HG03159 (cell line): ENCODE results near the gene IL37.
"Not testable (repeated sequence)": the region's sequence is repeated elsewhere in the genome, so short reads cannot be mapped to it uniquely, and the experiment has no call there.

ENCODE experiments used
- ATAC-seq: cut with Tn5 transposase; IDR thresholded peaks from one replicate; pipeline ENCODE4 v1.9.1; 2021; ENCODE audit warnings: mild to moderate bottlenecking, moderate library complexity; ENCODE audit not compliant: unreplicated experiment

IL37 gene

GRCh38 chr2:112887964-112888749, 22.8 kb upstream of the IL37 start:
- ATAC-seq = no peak

DNA sequence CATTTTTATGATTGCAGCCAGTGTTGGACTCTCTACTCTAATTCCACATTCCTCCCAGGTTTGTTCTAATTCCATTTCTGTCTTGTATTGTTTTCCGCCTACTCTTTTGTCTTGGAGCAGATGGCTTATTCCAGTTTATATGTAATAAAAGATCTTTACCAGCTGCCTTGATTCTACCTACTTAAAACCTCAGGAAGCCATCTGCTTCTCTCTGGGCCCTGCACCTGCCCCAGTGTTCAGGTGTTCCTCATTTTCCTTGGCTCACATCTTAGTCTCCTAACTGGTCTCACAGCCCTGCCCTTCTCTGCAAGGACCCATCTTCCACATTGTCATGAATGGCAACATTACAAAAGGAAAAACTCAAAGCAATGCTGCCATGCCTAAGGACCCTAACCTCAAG, 21.0 kb upstream of the IL37 start:
- no peak for ATAC-seq

GRCh38 chr2:112891385-112891831, 19.6 kb upstream of the IL37 start:
- ATAC-seq = no peak

DNA sequence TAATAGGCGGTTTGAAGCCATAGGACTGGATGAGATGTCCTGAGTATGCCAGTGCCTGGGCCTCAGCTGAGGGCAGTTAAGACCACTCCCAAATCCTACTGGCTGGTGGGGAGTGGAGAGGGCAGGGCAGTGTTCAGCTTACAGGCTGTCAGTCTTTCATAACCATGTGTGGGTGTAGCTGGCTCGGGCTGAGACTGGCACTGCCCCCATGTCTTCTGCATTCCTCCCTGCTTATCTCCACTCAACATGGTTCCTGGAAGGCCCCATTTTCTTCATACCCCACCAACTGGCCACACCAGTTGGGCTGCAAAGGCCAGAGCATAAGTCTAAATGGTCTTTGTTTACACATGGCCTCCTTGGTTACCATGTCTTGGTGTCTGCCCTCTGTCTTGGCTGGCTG, 17.2 kb upstream of the IL37 start:
- no peak for ATAC-seq

- ATAC-seq = no peak
Measured at GRCh38 chr2:112896909-112897623, 13.9 kb upstream of the IL37 start.

- no peak for ATAC-seq
Measured at GRCh38 chr2:112897624-112897978, 13.4 kb upstream of the IL37 start.

DNA sequence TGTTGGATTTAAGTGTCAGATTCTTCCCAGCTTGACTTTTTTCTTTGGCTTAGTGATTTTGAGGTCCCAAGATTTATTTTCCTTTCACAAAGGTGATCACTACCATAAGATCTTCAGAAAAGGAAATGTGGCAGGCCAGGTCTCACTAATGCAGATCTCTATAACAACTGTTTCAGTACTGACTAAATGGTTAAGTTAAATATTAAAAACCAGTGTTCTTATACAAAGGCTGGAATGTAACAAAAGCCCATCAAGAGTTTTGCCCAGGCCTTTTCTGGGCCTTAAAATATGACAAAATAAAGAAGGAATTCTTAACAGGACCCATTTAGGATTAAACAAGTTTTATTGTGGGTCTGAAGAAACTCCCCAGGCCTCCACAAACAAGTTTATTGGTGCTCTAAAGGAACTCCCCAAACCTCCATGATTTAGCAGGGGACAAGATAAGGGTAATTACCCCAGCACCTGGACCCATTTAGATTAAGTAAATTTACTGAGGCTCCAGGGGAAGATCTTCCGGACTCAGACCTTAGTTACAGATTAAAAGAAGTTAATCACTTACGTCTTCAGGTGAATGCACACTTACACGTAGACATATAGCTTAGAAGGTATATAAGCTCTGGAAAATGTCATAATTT, 9.4 kb upstream of the IL37 start:
- ATAC-seq = not testable (repeated sequence)

DNA sequence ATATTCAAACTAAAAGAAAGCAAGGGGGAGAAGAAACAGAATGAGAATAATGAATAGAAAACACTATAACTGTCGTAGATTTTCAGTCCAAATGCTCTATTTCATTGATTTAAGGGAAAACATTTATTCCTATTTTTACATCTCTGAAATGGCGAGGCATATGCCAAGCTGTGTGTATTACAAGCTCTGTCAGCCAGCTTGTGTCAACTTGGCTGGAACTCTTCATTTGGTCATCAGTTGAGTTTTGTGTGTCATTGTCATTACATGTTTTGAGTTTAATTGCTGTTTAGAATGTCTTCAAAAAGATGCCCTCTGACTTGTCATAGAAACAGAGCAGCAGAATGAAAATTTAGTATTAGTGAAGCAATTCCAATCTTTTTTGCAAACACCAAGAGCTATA, 8.1 kb upstream of the IL37 start:
- ATAC-seq = no peak

DNA sequence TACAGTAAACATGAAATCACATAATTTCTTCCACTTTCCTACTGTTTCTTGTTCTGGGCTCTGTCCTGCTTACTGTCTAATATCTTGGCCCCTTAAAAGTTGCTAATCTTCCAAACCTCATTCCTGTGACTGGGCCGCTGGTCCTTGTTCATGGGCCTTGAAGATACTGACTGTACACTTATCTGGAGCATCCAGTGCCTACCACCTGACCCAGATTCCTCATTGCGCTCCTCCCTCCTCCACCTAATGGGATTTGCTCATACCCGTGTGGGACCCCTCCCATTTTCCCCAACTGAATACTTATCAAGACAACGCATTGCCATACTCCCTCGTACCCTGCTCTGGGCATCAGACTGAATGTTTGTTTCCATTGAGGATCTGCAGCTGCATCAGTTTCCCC, 6.1 kb upstream of the IL37 start:
- no peak for ATAC-seq

- ATAC-seq = no peak
Measured at GRCh38 chr2:112906276-112906675, 4.7 kb upstream of the IL37 start.

GRCh38 chr2:112907001-112907949, 3.7 kb upstream of the IL37 start:
- ATAC-seq = no peak

- ATAC-seq = not testable (repeated sequence)
Measured at GRCh38 chr2:112908559-112908958, 2.4 kb upstream of the IL37 start.

- no peak for ATAC-seq
Measured at GRCh38 chr2:112910219-112910618, 746 bp upstream of the IL37 start.

- ATAC-seq = no peak
Measured at GRCh38 chr2:112912403-112912802, 1.4 kb downstream of the IL37 start.

DNA sequence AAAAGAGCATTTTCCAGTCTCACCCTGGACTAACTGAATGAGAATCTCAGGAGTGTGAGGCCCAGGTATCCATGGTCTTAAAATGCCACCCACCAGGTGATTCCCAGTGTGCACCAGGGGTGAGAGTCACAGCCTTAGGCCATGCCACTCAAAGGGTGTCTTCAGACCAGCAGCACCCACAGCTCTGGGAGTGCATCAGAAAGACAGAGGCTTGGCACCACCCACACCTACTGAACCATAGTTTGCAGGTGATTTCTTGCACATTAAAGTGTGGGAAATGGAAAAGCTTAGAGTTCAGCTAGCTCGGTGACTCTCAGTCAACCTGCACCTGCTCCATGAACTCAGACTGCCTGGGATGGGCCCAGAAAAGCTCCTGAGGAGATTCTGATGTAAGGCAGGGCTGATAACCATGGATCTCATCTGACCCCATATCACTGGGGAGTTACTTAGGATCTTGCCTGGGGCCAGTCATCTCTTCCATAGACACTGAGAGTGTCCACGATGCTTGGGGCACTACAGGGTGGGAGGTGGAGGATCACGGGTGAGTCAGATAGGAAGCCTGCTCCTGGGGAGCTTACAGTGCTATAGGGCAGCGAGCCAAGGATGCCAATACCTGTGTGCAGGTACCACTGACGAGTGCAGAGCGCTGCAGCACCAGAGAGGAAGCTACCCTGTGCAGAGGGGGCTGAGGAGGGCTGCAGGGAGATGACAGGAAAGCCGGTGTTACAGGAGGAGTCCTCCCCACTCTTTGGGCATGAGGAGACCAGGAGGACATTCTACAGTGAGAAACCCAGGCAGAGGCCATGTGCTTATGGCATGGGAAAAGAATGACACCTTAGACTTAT, 4.6 kb downstream of the IL37 start:
- ATAC-seq = no peak

- ATAC-seq = no peak
Measured at GRCh38 chr2:112916145-112916571, 5.2 kb downstream of the IL37 start.

DNA sequence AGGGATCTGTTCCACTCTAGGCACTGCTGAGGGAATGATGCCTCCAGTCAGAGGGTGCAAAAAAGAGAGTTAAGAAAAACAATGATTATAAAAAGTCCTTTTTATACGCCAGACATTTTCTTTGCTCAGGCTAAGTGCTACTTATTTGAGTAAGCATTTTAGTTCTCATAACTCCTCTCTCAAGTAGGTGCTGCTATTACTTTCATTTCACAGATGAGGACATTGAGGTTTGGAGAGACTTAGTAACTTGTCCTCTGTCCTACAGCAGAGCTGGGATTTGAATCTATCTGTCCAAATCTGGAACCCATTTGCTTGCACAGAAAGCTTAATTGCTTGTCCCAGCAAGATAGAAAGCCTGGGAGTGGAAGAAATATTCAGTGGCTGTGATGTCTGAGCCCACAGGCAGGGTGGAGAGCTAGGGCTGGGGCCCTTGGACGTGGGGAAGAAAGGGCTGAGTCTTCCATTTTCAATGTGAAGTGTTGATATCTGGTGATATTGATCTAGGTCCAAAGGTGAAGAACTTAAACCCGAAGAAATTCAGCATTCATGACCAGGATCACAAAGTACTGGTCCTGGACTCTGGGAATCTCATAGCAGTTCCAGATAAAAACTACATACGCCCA, 5.8 kb downstream of the IL37 start:
- ATAC-seq = no peak

GRCh38 chr2:112917856-112918255, 6.9 kb downstream of the IL37 start:
- no peak for ATAC-seq

DNA sequence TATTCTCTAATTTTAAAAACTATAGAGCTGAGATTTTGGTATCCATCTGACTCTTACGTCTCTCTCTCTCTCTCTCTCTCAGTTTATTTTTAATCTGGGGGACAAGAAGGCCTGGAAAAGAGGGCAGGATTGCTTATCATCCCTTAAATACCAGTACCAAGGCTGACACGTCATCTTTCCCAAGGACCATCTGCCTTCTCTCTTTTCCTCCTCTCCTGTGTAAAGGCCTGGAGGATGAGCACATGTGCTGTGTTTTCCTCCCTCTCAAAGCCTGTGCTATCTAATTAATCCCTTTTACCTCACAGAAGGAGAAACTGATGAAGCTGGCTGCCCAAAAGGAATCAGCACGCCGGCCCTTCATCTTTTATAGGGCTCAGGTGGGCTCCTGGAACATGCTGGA, 7.3 kb downstream of the IL37 start:
- no peak for ATAC-seq
